ENCODE measurements around the gene TNRC6C.

GRCh38 chr17:77963441-77963840 is 4.9 kb downstream of the TNRC6C start:
- TF ChIP-seq, protein P1, sequence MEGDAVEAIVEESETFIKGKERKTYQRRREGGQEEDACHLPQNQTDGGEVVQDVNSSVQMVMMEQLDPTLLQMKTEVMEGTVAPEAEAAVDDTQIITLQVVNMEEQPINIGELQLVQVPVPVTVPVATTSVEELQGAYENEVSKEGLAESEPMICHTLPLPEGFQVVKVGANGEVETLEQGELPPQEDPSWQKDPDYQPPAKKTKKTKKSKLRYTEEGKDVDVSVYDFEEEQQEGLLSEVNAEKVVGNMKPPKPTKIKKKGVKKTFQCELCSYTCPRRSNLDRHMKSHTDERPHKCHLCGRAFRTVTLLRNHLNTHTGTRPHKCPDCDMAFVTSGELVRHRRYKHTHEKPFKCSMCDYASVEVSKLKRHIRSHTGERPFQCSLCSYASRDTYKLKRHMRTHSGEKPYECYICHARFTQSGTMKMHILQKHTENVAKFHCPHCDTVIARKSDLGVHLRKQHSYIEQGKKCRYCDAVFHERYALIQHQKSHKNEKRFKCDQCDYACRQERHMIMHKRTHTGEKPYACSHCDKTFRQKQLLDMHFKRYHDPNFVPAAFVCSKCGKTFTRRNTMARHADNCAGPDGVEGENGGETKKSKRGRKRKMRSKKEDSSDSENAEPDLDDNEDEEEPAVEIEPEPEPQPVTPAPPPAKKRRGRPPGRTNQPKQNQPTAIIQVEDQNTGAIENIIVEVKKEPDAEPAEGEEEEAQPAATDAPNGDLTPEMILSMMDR (IDR thresholded peaks at IDR 0.05; ENCODE audit: poor library complexity) = no peak
- TF ChIP-seq EZH2phosphoT487 (IDR thresholded peaks at IDR 0.05; ENCODE audit: low read depth, severe bottlenecking, unreplicated experiment) = no peak

Measured in hepatocyte (in vitro differentiated cells).